SK-N-SH (cell line): ENCODE results near the gene LRFN4.

Source experiments
- CHD2 ChIP-seq: fragments of 150-350 bp; IDR thresholded peaks from 2 replicates; pipeline ENCODE4 v1.6.1; 2018; ENCODE audit warnings: low read length; ENCODE audit not compliant: partially characterized antibody
- CTCF ChIP-seq: fragments of 200-600 bp; sonication (generic); IDR thresholded peaks from 2 replicates; pipeline ENCODE4 v1.6.1; 2017; ENCODE audit warnings: antibody characterized with exemption, mild to moderate bottlenecking, moderate library complexity
- EP300 ChIP-seq, 2 experiments: IDR thresholded peaks; 2 replicates each; pipeline versions ENCODE4 v1.4.0 to v1.6.1; 2012; ENCODE audit warnings: borderline replicate concordance in 1 of 2, low read depth in 1 of 2, low read length in 1 of 2
- JUND ChIP-seq: IDR thresholded peaks from 2 replicates; pipeline ENCODE4 v1.4.0; 2012
- NRF1 ChIP-seq: IDR thresholded peaks from 2 replicates; pipeline ENCODE4 v1.6.1; 2012; ENCODE audit warnings: low read depth, mild to moderate bottlenecking, low read length
- POLR2AphosphoS5 ChIP-seq: IDR thresholded peaks from 2 replicates; pipeline ENCODE4 v1.6.1; 2012; ENCODE audit warnings: low read depth, low read length
- REST ChIP-seq: IDR thresholded peaks from 2 replicates; pipeline ENCODE4 v1.6.1; 2012; ENCODE audit warnings: mild to moderate bottlenecking, low read depth, low read length, moderate library complexity
- SIN3A ChIP-seq: IDR thresholded peaks from 2 replicates; pipeline ENCODE4 v1.6.1; 2012; ENCODE audit warnings: low read depth, mild to moderate bottlenecking, low read length, moderate library complexity, borderline replicate concordance
- YY1 ChIP-seq: IDR thresholded peaks from 2 replicates; pipeline ENCODE4 v1.4.0; 2012; ENCODE audit warnings: low read depth, mild to moderate bottlenecking
- TF ChIP-seq, protein P1 (sequence below): IDR thresholded peaks from 2 replicates; pipeline ENCODE4 v1.4.0; 2012; ENCODE audit warnings: low read depth, borderline replicate concordance

DNA sequence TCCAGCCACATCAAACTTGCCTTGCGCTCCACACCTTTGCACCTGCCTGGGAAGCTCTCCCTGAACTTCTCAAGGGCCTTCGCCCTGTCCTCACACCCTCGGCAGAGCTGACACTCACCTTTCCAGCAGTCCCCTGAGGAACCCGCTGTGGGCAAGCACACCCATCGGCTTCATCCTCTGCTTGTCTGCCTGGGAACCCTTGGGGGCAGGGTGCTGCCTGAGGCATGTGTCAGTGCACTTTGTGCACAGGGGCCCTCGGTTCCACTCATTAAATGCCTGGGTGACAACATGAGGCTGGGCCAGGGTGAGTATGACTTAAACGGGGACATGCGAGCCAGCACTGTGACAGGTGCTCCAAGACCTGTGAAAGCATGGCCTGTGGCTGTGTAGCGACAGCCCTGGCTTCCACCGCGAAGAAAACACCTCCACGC is 2.6 kb upstream of the LRFN4 start:
- no peak for TF ChIP-seq EP300 (IDR thresholded peaks at IDR 0.05; ENCODE audit: borderline replicate concordance in 1 of 2, low read depth in 1 of 2, low read length in 1 of 2)
- TF ChIP-seq, protein P1, sequence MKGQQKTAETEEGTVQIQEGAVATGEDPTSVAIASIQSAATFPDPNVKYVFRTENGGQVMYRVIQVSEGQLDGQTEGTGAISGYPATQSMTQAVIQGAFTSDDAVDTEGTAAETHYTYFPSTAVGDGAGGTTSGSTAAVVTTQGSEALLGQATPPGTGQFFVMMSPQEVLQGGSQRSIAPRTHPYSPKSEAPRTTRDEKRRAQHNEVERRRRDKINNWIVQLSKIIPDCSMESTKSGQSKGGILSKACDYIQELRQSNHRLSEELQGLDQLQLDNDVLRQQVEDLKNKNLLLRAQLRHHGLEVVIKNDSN, result no peak
- TF ChIP-seq SIN3A, result no peak
- no peak for TF ChIP-seq CTCF
- no peak for TF ChIP-seq CHD2
- no peak for TF ChIP-seq POLR2AphosphoS5
- no peak for TF ChIP-seq REST
- TF ChIP-seq YY1, result no peak
- no peak for TF ChIP-seq NRF1
- TF ChIP-seq JUND, result no peak
